ENCODE results near the gene GPRC5B.

GPRC5B gene

GRCh38 chr16:19892902-19893301 lies 8.3 kb upstream of the GPRC5B start:
- H3K36me3 Mint-ChIP-seq (ENCODE audit: low read depth) = no peaks in the 10 kb centered on the region
- no peak overlapping the region for H3K4me3 Mint-ChIP-seq
- H3K4me1 Mint-ChIP-seq = peaks cover 5% of the 10 kb centered on the region
- peaks cover 13% of the 10 kb centered on the region for H3K27me3 Mint-ChIP-seq (ENCODE audit: low read depth, poor library complexity)
- no peak for TF ChIP-seq CTCF (IDR thresholded peaks at IDR 0.05)
- no peak overlapping the region for H3K27ac Mint-ChIP-seq
- no peak for DNase-seq
- no peaks in the 10 kb centered on the region for H3K9me3 Mint-ChIP-seq

GRCh38 chr16:19890901-19891300 lies 6.3 kb upstream of the GPRC5B start:
- Mint-ChIP-seq H3K27ac (no peak overlapping the region), H3K27me3 (ENCODE audit: low read depth, poor library complexity) (peaks cover 13% of the 10 kb centered on the region), H3K4me3 (no peak overlapping the region), H3K36me3 (ENCODE audit: low read depth) (no peaks in the 10 kb centered on the region), H3K4me1 (peaks cover 5% of the 10 kb centered on the region), H3K9me3 (no peaks in the 10 kb centered on the region)
- TF ChIP-seq CTCF (IDR thresholded peaks at IDR 0.05) = no peak
- DNase-seq = no peak

GRCh38 chr16:19888834-19889233 lies 4.2 kb upstream of the GPRC5B start:
- H3K4me1 Mint-ChIP-seq = no peaks in the 10 kb centered on the region
- DNase-seq = no peak
- no peaks in the 10 kb centered on the region for H3K36me3 Mint-ChIP-seq (ENCODE audit: low read depth)
- no peak overlapping the region for H3K4me3 Mint-ChIP-seq
- peaks cover 13% of the 10 kb centered on the region for H3K27me3 Mint-ChIP-seq (ENCODE audit: low read depth, poor library complexity)
- no peak for TF ChIP-seq CTCF (IDR thresholded peaks at IDR 0.05)
- H3K27ac Mint-ChIP-seq = no peak overlapping the region
- no peaks in the 10 kb centered on the region for H3K9me3 Mint-ChIP-seq

- peak; percentile 99 for TF ChIP-seq CTCF (IDR thresholded peaks at IDR 0.05)
- peaks cover 12% of the 10 kb centered on the region for H3K27me3 Mint-ChIP-seq (ENCODE audit: low read depth, poor library complexity)
- no peaks in the 10 kb centered on the region for H3K9me3 Mint-ChIP-seq
- H3K27ac Mint-ChIP-seq = no peak overlapping the region
- peak; percentile 83 for DNase-seq
- peak overlapping the region; percentile 54 for H3K4me3 Mint-ChIP-seq
- H3K4me1 Mint-ChIP-seq = peaks cover 18% of the 10 kb centered on the region
- H3K36me3 Mint-ChIP-seq (ENCODE audit: low read depth) = peaks cover 5% of the 10 kb centered on the region
Measured at GRCh38 chr16:19886073-19886941, 1.7 kb upstream of the GPRC5B start.

- no peak overlapping the region for H3K27ac Mint-ChIP-seq
- peak; percentile 16 for DNase-seq
- peaks cover 6% of the 10 kb centered on the region for H3K27me3 Mint-ChIP-seq (ENCODE audit: low read depth, poor library complexity)
- H3K36me3 Mint-ChIP-seq (ENCODE audit: low read depth) = peaks cover 5% of the 10 kb centered on the region
- peaks cover 23% of the 10 kb centered on the region for H3K4me1 Mint-ChIP-seq
- H3K4me3 Mint-ChIP-seq = peak overlapping the region; percentile 79
- no peaks in the 10 kb centered on the region for H3K9me3 Mint-ChIP-seq
- no peak for TF ChIP-seq CTCF (IDR thresholded peaks at IDR 0.05)
Measured at GRCh38 chr16:19885451-19886072, 914 bp upstream of the GPRC5B start.
